Right lobe of liver (tissue), 4 donors: ENCODE results near the gene PP2D1.

Experiments
- POLR2A ChIP-seq: fragments of 450-650 bp; IDR thresholded peaks from one replicate; pipeline ENCODE4 v1.6.1; 2017; ENCODE audit warnings: antibody characterized with exemption, mild to moderate bottlenecking
- TF ChIP-seq, protein P1 (sequence below), 4 donors: fragments of 200-600 bp in 3 of 4; fragments of 450-650 bp in 1 of 4; IDR thresholded peaks; one replicate each; pipeline versions ENCODE4 v1.5.1 to v1.8.0; 2016 to 2022; ENCODE audit warnings: antibody characterized with exemption in 4 of 4, mild to moderate bottlenecking in 2 of 4
- donor health status: DM: no; HTN: no; CAD: no.
- donor health status: DM: no; HTN: no; CAD: no.
- donor health status: DM: no; HTN: yes; CAD: no.

DNA sequence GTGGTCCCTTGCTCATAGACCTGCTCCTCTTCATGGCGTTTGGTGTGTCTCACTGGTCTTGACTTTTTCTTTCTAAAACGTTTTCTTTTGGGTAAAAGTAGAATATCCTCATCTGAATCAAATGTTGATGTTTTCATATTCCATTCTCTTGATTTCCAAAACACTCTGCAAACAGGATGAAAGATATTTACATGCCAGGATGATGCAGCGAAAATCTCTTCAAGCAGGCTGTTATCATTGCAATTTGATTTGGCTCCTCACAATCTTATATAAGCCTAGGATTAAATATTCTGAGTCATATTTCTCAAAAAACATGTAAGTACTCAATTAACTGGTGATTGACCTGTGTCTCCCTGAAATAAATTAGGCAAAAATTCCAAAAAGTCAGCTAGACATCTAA lies 10.1 kb downstream of the PP2D1 start:
- TF ChIP-seq, protein P1, sequence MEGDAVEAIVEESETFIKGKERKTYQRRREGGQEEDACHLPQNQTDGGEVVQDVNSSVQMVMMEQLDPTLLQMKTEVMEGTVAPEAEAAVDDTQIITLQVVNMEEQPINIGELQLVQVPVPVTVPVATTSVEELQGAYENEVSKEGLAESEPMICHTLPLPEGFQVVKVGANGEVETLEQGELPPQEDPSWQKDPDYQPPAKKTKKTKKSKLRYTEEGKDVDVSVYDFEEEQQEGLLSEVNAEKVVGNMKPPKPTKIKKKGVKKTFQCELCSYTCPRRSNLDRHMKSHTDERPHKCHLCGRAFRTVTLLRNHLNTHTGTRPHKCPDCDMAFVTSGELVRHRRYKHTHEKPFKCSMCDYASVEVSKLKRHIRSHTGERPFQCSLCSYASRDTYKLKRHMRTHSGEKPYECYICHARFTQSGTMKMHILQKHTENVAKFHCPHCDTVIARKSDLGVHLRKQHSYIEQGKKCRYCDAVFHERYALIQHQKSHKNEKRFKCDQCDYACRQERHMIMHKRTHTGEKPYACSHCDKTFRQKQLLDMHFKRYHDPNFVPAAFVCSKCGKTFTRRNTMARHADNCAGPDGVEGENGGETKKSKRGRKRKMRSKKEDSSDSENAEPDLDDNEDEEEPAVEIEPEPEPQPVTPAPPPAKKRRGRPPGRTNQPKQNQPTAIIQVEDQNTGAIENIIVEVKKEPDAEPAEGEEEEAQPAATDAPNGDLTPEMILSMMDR (IDR thresholded peaks at IDR 0.05) = no peak
- TF ChIP-seq POLR2A = no peak
